ENCODE results near the gene OXNAD1. TPM values are rescaled to one million over a fixed set of nuclear protein-coding genes. Genes with fewer than 3 reads are reported as not detected.

OXNAD1 gene
- total and polyA plus RNA-seq, 2 of the 13 experiments (the other 11 are each of a cell fraction or from before 2014, with no cell fraction given) = 9.9 to 18.8 TPM

DNA sequence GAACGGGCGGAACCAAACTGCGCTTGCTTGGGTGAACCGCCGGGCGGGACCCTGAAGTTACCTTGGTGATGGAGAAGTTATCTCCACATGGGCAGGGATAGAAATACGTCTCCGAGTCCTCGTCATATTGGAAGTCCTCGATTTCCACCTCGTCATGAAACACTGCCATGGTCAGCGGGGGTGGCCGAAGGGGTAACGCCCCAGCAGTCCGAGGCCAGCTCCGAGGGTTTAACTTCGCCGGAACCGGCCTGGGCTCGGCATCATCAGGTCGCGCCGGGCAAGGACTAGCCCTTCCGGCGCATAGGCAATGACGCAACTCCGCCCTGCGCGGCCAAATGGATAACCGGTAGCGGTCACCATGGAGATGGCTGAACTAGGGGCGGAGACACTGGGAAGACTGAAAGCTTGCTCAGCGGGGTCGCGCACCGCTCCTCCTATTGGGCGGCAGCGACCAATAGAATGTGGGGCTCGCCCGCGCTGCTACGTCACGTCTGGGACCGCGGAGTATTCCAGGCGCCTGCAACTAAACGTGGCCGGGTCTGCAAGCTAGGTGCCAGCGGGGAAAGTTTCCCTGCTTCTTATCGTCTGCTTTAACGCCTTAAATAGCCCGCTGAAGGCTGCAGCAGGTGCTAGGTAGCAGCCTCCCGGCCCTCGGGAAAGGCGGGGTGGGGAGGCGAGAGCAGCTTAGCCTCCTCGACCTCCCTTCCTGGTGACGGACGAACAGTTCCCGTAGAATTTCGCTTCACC, at the start of gene OXNAD1, which contains the start of gene DPH3 (continued):
- TF ChIP-seq, protein P1, sequence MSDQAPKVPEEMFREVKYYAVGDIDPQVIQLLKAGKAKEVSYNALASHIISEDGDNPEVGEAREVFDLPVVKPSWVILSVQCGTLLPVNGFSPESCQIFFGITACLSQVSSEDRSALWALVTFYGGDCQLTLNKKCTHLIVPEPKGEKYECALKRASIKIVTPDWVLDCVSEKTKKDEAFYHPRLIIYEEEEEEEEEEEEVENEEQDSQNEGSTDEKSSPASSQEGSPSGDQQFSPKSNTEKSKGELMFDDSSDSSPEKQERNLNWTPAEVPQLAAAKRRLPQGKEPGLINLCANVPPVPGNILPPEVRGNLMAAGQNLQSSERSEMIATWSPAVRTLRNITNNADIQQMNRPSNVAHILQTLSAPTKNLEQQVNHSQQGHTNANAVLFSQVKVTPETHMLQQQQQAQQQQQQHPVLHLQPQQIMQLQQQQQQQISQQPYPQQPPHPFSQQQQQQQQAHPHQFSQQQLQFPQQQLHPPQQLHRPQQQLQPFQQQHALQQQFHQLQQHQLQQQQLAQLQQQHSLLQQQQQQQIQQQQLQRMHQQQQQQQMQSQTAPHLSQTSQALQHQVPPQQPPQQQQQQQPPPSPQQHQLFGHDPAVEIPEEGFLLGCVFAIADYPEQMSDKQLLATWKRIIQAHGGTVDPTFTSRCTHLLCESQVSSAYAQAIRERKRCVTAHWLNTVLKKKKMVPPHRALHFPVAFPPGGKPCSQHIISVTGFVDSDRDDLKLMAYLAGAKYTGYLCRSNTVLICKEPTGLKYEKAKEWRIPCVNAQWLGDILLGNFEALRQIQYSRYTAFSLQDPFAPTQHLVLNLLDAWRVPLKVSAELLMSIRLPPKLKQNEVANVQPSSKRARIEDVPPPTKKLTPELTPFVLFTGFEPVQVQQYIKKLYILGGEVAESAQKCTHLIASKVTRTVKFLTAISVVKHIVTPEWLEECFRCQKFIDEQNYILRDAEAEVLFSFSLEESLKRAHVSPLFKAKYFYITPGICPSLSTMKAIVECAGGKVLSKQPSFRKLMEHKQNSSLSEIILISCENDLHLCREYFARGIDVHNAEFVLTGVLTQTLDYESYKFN (CRISPR knock-in tag; conservative IDR thresholded peaks at IDR 0.05) = peak; percentile 52
- TF ChIP-seq ZBTB42 (CRISPR knock-in tag; IDR thresholded peaks at IDR 0.05) (no peak), ZBTB8A (CRISPR knock-in tag; IDR thresholded peaks at IDR 0.05; ENCODE audit: borderline replicate concordance, low read depth) (no peak), ZSCAN30 (CRISPR knock-in tag; IDR thresholded peaks at IDR 0.05) (no peak), ARNT2 (CRISPR knock-in tag; IDR thresholded peaks at IDR 0.05; ENCODE audit: low read depth) (no peak), ONECUT2 (CRISPR knock-in tag; IDR thresholded peaks at IDR 0.05) (0 out of 2 replicates have a peak, but pooled peaks have one; percentile 13), RBM39 (IDR thresholded peaks at IDR 0.05; ENCODE audit: low read depth, low read length, poor library complexity, severe bottlenecking) (peak; percentile 29), NR2F1 (CRISPR knock-in tag; IDR thresholded peaks at IDR 0.05) (no peak), ZMYM2 (CRISPR knock-in tag; IDR thresholded peaks at IDR 0.05) (no peak), HOXA9 (CRISPR knock-in tag; IDR thresholded peaks at IDR 0.05; ENCODE audit: borderline replicate concordance) (no peak), MEIS2 (CRISPR knock-in tag; IDR thresholded peaks at IDR 0.05) (no peak), RFXAP (CRISPR knock-in tag; IDR thresholded peaks at IDR 0.05; ENCODE audit: borderline replicate concordance) (peak; percentile 83; the same call in 1 of the 2 replicates), ZNF446 (CRISPR knock-in tag; IDR thresholded peaks at IDR 0.05) (no peak), ZNF749 (CRISPR knock-in tag; IDR thresholded peaks at IDR 0.05; ENCODE audit: borderline replicate concordance) (no peak), ZNF543 (CRISPR knock-in tag; IDR thresholded peaks at IDR 0.05) (no peak)
- TF ChIP-seq, protein P2, sequence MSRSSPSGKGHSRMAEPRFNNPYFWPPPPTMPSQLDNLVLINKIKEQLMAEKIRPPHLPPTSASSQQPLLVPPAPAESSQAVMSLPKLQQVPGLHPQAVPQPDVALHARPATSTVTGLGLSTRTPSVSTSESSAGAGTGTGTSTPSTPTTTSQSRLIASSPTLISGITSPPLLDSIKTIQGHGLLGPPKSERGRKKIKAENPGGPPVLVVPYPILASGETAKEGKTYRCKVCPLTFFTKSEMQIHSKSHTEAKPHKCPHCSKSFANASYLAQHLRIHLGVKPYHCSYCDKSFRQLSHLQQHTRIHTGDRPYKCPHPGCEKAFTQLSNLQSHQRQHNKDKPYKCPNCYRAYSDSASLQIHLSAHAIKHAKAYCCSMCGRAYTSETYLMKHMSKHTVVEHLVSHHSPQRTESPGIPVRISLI (CRISPR knock-in tag; IDR thresholded peaks at IDR 0.05; ENCODE audit: borderline replicate concordance) = peak; percentile 24; the same call in 1 of the 2 replicates
- TF ChIP-seq, protein P3, sequence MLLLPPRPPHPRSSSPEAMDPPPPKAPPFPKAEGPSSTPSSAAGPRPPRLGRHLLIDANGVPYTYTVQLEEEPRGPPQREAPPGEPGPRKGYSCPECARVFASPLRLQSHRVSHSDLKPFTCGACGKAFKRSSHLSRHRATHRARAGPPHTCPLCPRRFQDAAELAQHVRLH (CRISPR knock-in tag; IDR thresholded peaks at IDR 0.05; ENCODE audit: borderline replicate concordance, low read depth) = no peak; the same call in 1 of the 2 replicates
- TF ChIP-seq, protein P4, sequence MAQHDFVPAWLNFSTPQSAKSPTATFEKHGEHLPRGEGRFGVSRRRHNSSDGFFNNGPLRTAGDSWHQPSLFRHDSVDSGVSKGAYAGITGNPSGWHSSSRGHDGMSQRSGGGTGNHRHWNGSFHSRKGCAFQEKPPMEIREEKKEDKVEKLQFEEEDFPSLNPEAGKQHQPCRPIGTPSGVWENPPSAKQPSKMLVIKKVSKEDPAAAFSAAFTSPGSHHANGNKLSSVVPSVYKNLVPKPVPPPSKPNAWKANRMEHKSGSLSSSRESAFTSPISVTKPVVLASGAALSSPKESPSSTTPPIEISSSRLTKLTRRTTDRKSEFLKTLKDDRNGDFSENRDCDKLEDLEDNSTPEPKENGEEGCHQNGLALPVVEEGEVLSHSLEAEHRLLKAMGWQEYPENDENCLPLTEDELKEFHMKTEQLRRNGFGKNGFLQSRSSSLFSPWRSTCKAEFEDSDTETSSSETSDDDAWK (CRISPR knock-in tag; IDR thresholded peaks at IDR 0.05) = no peak
- TF ChIP-seq, protein P5, sequence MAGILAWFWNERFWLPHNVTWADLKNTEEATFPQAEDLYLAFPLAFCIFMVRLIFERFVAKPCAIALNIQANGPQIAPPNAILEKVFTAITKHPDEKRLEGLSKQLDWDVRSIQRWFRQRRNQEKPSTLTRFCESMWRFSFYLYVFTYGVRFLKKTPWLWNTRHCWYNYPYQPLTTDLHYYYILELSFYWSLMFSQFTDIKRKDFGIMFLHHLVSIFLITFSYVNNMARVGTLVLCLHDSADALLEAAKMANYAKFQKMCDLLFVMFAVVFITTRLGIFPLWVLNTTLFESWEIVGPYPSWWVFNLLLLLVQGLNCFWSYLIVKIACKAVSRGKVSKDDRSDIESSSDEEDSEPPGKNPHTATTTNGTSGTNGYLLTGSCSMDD (CRISPR knock-in tag; IDR thresholded peaks at IDR 0.05) = no peak
- TF ChIP-seq, protein P6, sequence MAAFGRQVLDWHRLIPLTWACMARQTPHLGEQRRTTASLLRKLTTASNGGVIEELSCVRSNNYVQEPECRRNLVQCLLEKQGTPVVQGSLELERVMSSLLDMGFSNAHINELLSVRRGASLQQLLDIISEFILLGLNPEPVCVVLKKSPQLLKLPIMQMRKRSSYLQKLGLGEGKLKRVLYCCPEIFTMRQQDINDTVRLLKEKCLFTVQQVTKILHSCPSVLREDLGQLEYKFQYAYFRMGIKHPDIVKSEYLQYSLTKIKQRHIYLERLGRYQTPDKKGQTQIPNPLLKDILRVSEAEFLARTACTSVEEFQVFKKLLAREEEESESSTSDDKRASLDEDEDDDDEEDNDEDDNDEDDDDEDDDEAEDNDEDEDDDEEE (CRISPR knock-in tag; IDR thresholded peaks at IDR 0.05) = 0 out of 2 replicates have a peak, but pooled peaks have one; percentile 26

All from HepG2 (cell line).